H9 (cell line): Measurements from ENCODE around the gene NTSR1. TPM values are rescaled to one million over a fixed set of nuclear protein-coding genes. Genes with fewer than 3 reads are reported as not detected.

Experiments
- DNase-seq: peaks from one replicate; pipeline ENCODE4 v3.0.0-alpha.2; 2017
- H2AFZ ChIP-seq: one replicate; pipeline ENCODE4 v1.6.1; 2013; ENCODE audit warnings: mild to moderate bottlenecking, low read length, control low read depth, moderate library complexity
- H2AK5ac ChIP-seq: 2 replicates; pipeline ENCODE4 v1.6.1; 2013; ENCODE audit warnings: low read length, control low read depth, mixed read lengths; ENCODE audit not compliant: insufficient read length
- H2BK120ac ChIP-seq: one replicate; pipeline ENCODE4 v1.6.1; 2013; ENCODE audit warnings: low read depth, mild to moderate bottlenecking, low read length, control low read depth, inconsistent platforms; ENCODE audit not compliant: poor library complexity, severe bottlenecking
- H2BK12ac ChIP-seq: 2 replicates; pipeline ENCODE4 v1.6.1; 2013; ENCODE audit warnings: low read length, control low read depth, mixed read lengths, low read depth; ENCODE audit not compliant: insufficient read length
- H2BK15ac ChIP-seq: 2 replicates; pipeline ENCODE4 v1.6.1; 2013; ENCODE audit warnings: low read depth, low read length, control low read depth
- H2BK20ac ChIP-seq: one replicate; pipeline ENCODE4 v1.6.1; 2013; ENCODE audit warnings: low read depth, mild to moderate bottlenecking, low read length, control low read depth, inconsistent platforms; ENCODE audit not compliant: poor library complexity, severe bottlenecking
- H2BK5ac ChIP-seq: 2 replicates; pipeline ENCODE4 v1.6.1; 2013; ENCODE audit warnings: low read length, control low read depth, mixed read lengths; ENCODE audit not compliant: insufficient read length
- H3K14ac ChIP-seq: 2 replicates; pipeline ENCODE4 v1.6.1; 2013; ENCODE audit warnings: low read length, control low read depth; ENCODE audit not compliant: insufficient read depth
- H3K18ac ChIP-seq: 2 replicates; pipeline ENCODE4 v1.6.1; 2013; ENCODE audit warnings: low read depth, mild to moderate bottlenecking, mixed read lengths, low read length, control low read depth; ENCODE audit not compliant: insufficient read length
- H3K23ac ChIP-seq: 2 replicates; pipeline ENCODE4 v1.6.1; 2013; ENCODE audit warnings: low read length, control low read depth, mixed read lengths, low read depth; ENCODE audit not compliant: insufficient read length
- H3K23me2 ChIP-seq: 2 replicates; pipeline ENCODE4 v1.6.1; 2013; ENCODE audit warnings: low read depth, mild to moderate bottlenecking, mixed read lengths, low read length, control low read depth; ENCODE audit not compliant: insufficient read length, poor library complexity, severe bottlenecking
- H3K27ac ChIP-seq: 2 replicates; pipeline ENCODE4 v1.5.1; 2013; ENCODE audit warnings: low read length, control low read depth, mixed read lengths, low read depth; ENCODE audit not compliant: insufficient read length
- H3K27me3 ChIP-seq: 2 replicates; pipeline ENCODE4 v1.6.1; 2013; ENCODE audit warnings: low read length, control low read depth, inconsistent platforms; ENCODE audit not compliant: insufficient read depth
- H3K4ac ChIP-seq: 2 replicates; pipeline ENCODE4 v1.6.1; 2013; ENCODE audit warnings: low read depth, mild to moderate bottlenecking, control low read depth, inconsistent platforms, low read length, moderate library complexity
- H3K4me1 ChIP-seq: 2 replicates; pipeline ENCODE4 v1.6.1; 2013; ENCODE audit warnings: low read length, control low read depth, inconsistent platforms; ENCODE audit not compliant: insufficient read depth
- H3K4me2 ChIP-seq: 2 replicates; pipeline ENCODE4 v1.6.1; 2013; ENCODE audit warnings: low read length, control low read depth, mixed read lengths; ENCODE audit not compliant: insufficient read length, insufficient read depth
- H3K56ac ChIP-seq: 2 replicates; pipeline ENCODE4 v1.6.1; 2013; ENCODE audit warnings: low read depth, mild to moderate bottlenecking, mixed read lengths, low read length, control low read depth; ENCODE audit not compliant: insufficient read length
- H3K79me1 ChIP-seq: 2 replicates; pipeline ENCODE4 v1.6.1; 2013; ENCODE audit warnings: low read depth, mild to moderate bottlenecking, moderate library complexity, low read length, control low read depth, inconsistent platforms; ENCODE audit not compliant: insufficient read depth, poor library complexity, severe bottlenecking
- H3K79me2 ChIP-seq: 2 replicates; pipeline ENCODE4 v1.6.1; 2013; ENCODE audit warnings: low read length, control low read depth, inconsistent platforms; ENCODE audit not compliant: insufficient read depth
- H3K9ac ChIP-seq: 2 replicates; pipeline ENCODE4 v1.6.1; 2013; ENCODE audit warnings: low read length, control low read depth, mixed read lengths; ENCODE audit not compliant: insufficient read length; ENCODE audit errors: extremely low read depth
- H3K9me3 ChIP-seq: one replicate; pipeline ENCODE4 v1.6.1; 2013; ENCODE audit warnings: low read depth, low read length, inconsistent platforms; ENCODE audit not compliant: control insufficient read depth
- H3T11ph ChIP-seq: one replicate; pipeline ENCODE4 v1.6.1; 2013; ENCODE audit warnings: mild to moderate bottlenecking, low read length, control low read depth, inconsistent platforms
- H4K20me1 ChIP-seq: one replicate; pipeline ENCODE4 v1.6.1; 2013; ENCODE audit not compliant: control insufficient read depth, insufficient read length, insufficient read depth
- H4K5ac ChIP-seq: 2 replicates; pipeline ENCODE4 v1.6.1; 2013; ENCODE audit warnings: low read depth, mild to moderate bottlenecking, mixed read lengths, low read length, control low read depth; ENCODE audit not compliant: insufficient read length
- H4K8ac ChIP-seq: replicated peaks from 2 replicates; pipeline ENCODE4 v1.6.1; 2013; ENCODE audit warnings: low read length, control low read depth, mixed read lengths, low read depth; ENCODE audit not compliant: insufficient read length
- H4K91ac ChIP-seq: 2 replicates; pipeline ENCODE4 v1.6.1; 2013; ENCODE audit warnings: low read depth, mild to moderate bottlenecking, moderate library complexity, mixed read lengths, low read length, control low read depth; ENCODE audit not compliant: insufficient read length
- H3K27ac Mint-ChIP-seq, 3 experiments: 2 replicates in 2 of 3; 3 replicates in 1 of 3; pipeline ENCODE4 v1.8.0; 2020 to 2021; ENCODE audit warnings: mixed read lengths in 3 of 3, mild to moderate bottlenecking in 1 of 3, moderate library complexity in 1 of 3
- H3K27me3 Mint-ChIP-seq: 2 replicates; pipeline ENCODE4 v1.8.0; 2021; ENCODE audit warnings: low read depth, mild to moderate bottlenecking, moderate library complexity, mixed read lengths
- H3K36me3 Mint-ChIP-seq, 3 experiments: 2 replicates in 2 of 3; 3 replicates in 1 of 3; pipeline ENCODE4 v1.8.0; 2020 to 2021; ENCODE audit warnings: low read depth in 3 of 3, mixed read lengths in 3 of 3; ENCODE audit not compliant: insufficient read depth in 1 of 3
- H3K4me1 Mint-ChIP-seq, 2 experiments: 2 replicates each; pipeline ENCODE4 v1.8.0; 2020; ENCODE audit warnings: mixed read lengths in 2 of 2
- H3K4me3 Mint-ChIP-seq, 2 experiments: 2 replicates in 1 of 2; 3 replicates in 1 of 2; pipeline ENCODE4 v1.8.0; 2020 to 2021; ENCODE audit warnings: mild to moderate bottlenecking in 2 of 2, mixed read lengths in 2 of 2, moderate library complexity in 1 of 2
- H3K9me3 Mint-ChIP-seq, 2 experiments: 2 replicates in 1 of 2; 3 replicates in 1 of 2; pipeline ENCODE4 v1.8.0; 2020; ENCODE audit warnings: mild to moderate bottlenecking in 2 of 2, mixed read lengths in 2 of 2, moderate library complexity in 1 of 2
- WGBS: extraction: QIAGEN DNeasy Blood & Tissue Kit; methylation state at CpG from one replicate; pipeline ENCODE4 v1.1.7; 2013; ENCODE audit warnings: missing lambda C conversion rate, low lambda C conversion rate, mixed read lengths; ENCODE audit not compliant: insufficient read length; ENCODE audit errors: extremely low coverage; 5-methylcytosine and 5-hydroxymethylcytosine counted together
- total RNA-seq: library from RNA; stranded (reverse); gene quantifications from 2 replicates; pipeline ENCODE4 v1.2.1, GENCODE V29; 2021
- TF ChIP-seq, protein P1 (sequence below): fragments of 200-600 bp; sonication (generic); conservative IDR thresholded peaks from 3 replicates; pipeline ENCODE4 v1.8.0; 2021; ENCODE audit warnings: antibody characterized with exemption, mild to moderate bottlenecking

Gene NTSR1
- total RNA-seq, 1 experiment from 2014 or later, result 0.11 TPM

DNA sequence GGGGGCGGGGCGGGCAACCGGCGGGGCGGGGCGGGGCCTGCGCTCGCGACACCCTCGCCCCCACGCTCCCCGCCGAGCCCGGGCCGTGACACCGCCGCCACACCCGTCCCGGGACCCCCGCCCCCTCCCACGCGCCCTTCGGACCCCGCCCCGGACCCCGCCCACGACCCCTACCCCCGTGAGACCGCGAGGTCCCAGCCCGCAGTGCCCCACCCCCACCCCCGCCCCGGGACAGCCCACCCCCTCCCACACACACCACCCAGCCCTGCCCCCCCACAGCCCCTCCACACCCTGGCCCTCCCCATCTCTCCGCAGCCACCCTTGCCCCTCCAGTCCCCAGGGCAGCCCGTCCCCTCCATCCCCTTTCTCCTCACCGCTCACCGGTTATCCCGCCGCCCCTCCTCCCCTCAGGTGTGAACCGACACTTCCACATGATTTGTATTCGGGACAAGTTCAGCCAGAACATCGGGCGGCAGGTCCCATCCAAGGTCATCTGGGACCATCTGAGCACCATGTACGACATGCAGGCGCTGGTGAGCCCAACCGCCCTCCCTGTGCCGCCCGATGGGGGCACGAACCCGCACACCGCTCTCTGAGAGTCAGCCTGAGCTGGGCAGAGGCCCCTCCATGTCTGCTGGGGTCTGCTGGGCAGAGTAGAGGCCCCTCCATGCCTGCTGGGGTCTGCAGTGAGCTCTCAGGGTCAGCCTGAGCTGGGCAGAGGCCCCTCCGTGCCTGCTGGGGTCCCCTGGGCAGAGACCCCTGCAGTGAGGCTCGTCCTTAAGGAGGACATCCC lies 88.3 kb downstream of the NTSR1 start:
- Histone ChIP-seq H3K23me2 (peaks cover 4% of the 10 kb centered on the region), H2AFZ (no peak overlapping the region), H3K14ac (no peak overlapping the region), H3K27me3 (no peaks in the 10 kb centered on the region), H3K9me3 (no peaks in the 10 kb centered on the region), H3K79me1 (no peaks in the 10 kb centered on the region), H3K4me2 (peak overlapping the region; percentile 22), H4K91ac (no peak overlapping the region), H2BK12ac (no peak overlapping the region), H3K27ac (no peak overlapping the region), H3K23ac (no peak overlapping the region), H4K5ac (no peak overlapping the region), H3K4me1 (no peaks in the 10 kb centered on the region), H3K18ac (no peak overlapping the region), H2BK120ac (no peak overlapping the region), H4K8ac (no peak overlapping the region), H4K20me1 (no peaks in the 10 kb centered on the region), H2AK5ac (no peak overlapping the region), H2BK15ac (no peak overlapping the region), H3T11ph (no peak overlapping the region), H3K9ac (no peak overlapping the region), H2BK5ac (no peak overlapping the region), H2BK20ac (no peak overlapping the region), H3K4ac (no peak overlapping the region), H3K79me2 (no peaks in the 10 kb centered on the region), H3K56ac (no peak overlapping the region)
- TF ChIP-seq, protein P1, sequence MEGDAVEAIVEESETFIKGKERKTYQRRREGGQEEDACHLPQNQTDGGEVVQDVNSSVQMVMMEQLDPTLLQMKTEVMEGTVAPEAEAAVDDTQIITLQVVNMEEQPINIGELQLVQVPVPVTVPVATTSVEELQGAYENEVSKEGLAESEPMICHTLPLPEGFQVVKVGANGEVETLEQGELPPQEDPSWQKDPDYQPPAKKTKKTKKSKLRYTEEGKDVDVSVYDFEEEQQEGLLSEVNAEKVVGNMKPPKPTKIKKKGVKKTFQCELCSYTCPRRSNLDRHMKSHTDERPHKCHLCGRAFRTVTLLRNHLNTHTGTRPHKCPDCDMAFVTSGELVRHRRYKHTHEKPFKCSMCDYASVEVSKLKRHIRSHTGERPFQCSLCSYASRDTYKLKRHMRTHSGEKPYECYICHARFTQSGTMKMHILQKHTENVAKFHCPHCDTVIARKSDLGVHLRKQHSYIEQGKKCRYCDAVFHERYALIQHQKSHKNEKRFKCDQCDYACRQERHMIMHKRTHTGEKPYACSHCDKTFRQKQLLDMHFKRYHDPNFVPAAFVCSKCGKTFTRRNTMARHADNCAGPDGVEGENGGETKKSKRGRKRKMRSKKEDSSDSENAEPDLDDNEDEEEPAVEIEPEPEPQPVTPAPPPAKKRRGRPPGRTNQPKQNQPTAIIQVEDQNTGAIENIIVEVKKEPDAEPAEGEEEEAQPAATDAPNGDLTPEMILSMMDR, result no peak
- H3K27ac Mint-ChIP-seq, result 0 out of 7 replicates have a peak overlapping the region, but pooled peaks of 1 of the 3 experiments have one; percentile 77
- no peaks in the 10 kb centered on the region for H3K9me3 Mint-ChIP-seq
- no peak for DNase-seq
- peaks cover 20% of the 10 kb centered on the region for H3K27me3 Mint-ChIP-seq
- WGBS, result no CpG with 5 or more reads among the region's 53 CpGs
- peaks cover 13 to 38% (median 34%) of the 10 kb centered on the region in 3 experiments for H3K36me3 Mint-ChIP-seq
- peaks cover 9 to 14% of the 10 kb centered on the region in 2 experiments; a peak in 2 of 4 replicates for H3K4me1 Mint-ChIP-seq
- peak overlapping the region; percentile 74 to 88 for H3K4me3 Mint-ChIP-seq
